Measurements from ENCODE around the gene CLDN9. TPM values are rescaled to one million over a fixed set of nuclear protein-coding genes. Genes with fewer than 3 reads are reported as not detected.

The CLDN9 gene
- total RNA-seq, 2 donors from 2014 or later, result 4.7 to 11.2 TPM

DNA sequence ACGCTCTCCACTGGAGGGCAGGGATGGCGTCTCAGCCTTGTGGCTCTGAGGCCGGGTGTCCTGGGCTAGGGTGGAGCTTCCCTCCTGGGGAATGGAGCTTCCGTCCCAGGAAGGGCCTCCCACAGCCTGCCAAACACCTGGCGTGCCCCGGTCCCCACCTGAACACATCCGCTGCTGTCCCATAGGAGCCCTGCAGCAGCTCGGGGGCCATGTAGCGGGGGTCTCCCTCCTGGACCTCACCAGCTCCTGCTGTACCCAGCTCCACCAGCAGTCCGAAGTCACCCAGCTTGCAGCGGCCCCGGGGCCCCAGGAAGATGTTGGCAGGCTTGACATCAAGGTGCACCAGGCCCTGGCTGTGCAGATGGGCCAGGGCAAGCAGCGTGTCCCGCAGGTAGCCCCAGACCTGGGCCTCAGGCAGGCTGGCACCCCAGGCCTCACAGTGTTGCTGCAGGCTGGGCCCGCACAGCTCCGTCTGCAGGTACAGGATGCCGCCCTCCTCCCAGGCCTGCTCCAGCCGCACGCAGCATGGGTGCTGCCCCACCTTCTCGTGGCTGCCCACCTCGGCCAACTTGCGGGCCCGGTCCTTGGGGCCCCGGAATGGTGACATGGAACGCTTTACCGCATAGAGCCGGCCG, 37.4 kb upstream of the CLDN9 start:
- 94 to 97% methylated on average over 9 to 24 of the region's 28 CpGs for WGBS, 2 donors
- Histone ChIP-seq H3K36me3 (replicated peaks in 1 of 2; ENCODE audit: insufficient read depth in 1 of 2, low read depth in 2 of 2) (no peaks in the 10 kb centered on the region), H3K27me3 (no peaks in the 10 kb centered on the region), H3K27ac (no peak overlapping the region), H3K4me3 (no peak overlapping the region), H3K4me1 (peaks cover 43% of the 10 kb centered on the region), H3K9me3 (no peaks in the 10 kb centered on the region)
- TF ChIP-seq POLR2A (IDR thresholded peaks at IDR 0.05) (no peak), CTCF (IDR thresholded peaks at IDR 0.05) (no peak)
- ATAC-seq (no peak), DNase-seq (no peak)
- intact Hi-C loops (cut with DNase I), result no loop called here

DNA sequence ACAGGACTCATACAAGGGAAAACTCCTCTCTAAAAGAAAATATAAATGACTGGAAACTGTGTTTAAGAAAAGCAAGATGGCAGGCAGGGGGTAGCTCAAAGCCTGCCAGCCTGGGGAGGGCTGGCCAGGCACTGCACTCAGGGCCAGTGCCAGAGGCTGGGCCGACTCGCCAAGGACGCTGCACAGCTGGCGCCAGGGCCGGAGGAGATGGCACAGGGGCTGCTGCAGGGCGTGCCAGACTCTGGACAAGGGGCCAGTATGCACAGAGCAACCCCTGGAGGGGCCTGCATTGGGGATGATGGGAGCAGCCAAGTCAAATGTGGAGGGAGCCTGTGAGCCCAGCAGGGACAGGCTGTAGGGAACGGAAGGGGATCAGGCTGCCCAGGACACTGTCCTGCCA, 36.5 kb upstream of the CLDN9 start:
- ATAC-seq (no peak), DNase-seq (no peak)
- Histone ChIP-seq H3K9me3 (no peaks in the 10 kb centered on the region), H3K27me3 (no peaks in the 10 kb centered on the region), H3K4me1 (peaks cover 41% of the 10 kb centered on the region), H3K4me3 (no peak overlapping the region), H3K36me3 (replicated peaks in 1 of 2; ENCODE audit: insufficient read depth in 1 of 2, low read depth in 2 of 2) (no peaks in the 10 kb centered on the region), H3K27ac (peak overlapping the region in 1 of 4 donors; percentile 72)
- WGBS, 2 donors, result 46 to 52% methylated on average over 7 of the region's 7 CpGs
- intact Hi-C loops (cut with DNase I), result no loop called here
- TF ChIP-seq CTCF (IDR thresholded peaks at IDR 0.05), result no peak

DNA sequence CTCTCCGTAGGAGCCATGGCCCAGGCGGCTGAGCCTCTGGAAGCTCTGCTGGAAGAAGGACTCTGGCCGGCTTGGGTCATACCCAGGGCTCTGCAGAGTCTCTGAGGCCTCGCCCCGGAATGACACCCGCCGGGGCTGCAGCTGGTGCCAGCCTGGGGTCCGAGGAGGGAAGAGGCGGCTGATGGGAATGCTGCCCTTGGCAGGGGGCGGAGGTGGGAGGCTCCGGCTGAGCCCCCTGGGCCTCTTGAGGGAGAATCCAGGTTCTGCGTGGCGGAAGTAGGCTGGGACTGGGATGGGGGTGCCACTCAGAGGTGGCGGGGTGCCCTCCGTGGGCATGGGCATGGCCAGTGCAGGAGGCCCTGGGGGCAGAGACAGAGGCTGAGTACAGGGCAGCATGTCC, 36.0 kb upstream of the CLDN9 start:
- intact Hi-C loops (cut with DNase I), result no loop called here
- Histone ChIP-seq H3K4me1 (peaks cover 42% of the 10 kb centered on the region), H3K9me3 (no peaks in the 10 kb centered on the region), H3K4me3 (no peak overlapping the region), H3K36me3 (replicated peaks in 1 of 2; ENCODE audit: insufficient read depth in 1 of 2, low read depth in 2 of 2) (no peaks in the 10 kb centered on the region), H3K27me3 (no peaks in the 10 kb centered on the region), H3K27ac (peak overlapping the region; percentile 40 to 72 (median 65))
- DNase-seq (no peak), ATAC-seq (no peak)
- TF ChIP-seq POLR2A (IDR thresholded peaks at IDR 0.05) (no peak), CTCF (IDR thresholded peaks at IDR 0.05) (no peak)
- WGBS, 2 donors, result 89 to 98% methylated on average over 10 to 13 of the region's 15 CpGs

- 19 to 31% methylated on average over 3 to 6 of the region's 6 CpGs for WGBS, 2 donors
- Histone ChIP-seq H3K9me3 (no peaks in the 10 kb centered on the region), H3K4me3 (no peak overlapping the region), H3K27me3 (no peaks in the 10 kb centered on the region), H3K4me1 (peaks cover 42% of the 10 kb centered on the region), H3K27ac (peak overlapping the region; percentile 47 to 72 (median 65)), H3K36me3 (replicated peaks in 1 of 2; ENCODE audit: insufficient read depth in 1 of 2, low read depth in 2 of 2) (no peaks in the 10 kb centered on the region)
- ATAC-seq (peak; percentile 78), DNase-seq (peak; percentile 89 to 96 (median 94))
- TF ChIP-seq CTCF (IDR thresholded peaks at IDR 0.05) (no peak), POLR2A (IDR thresholded peaks at IDR 0.05) (no peak)
- intact Hi-C loops (cut with DNase I), result no loop called here
Measured at GRCh38 chr16:2977440-2977839, 35.3 kb upstream of the CLDN9 start.

DNA sequence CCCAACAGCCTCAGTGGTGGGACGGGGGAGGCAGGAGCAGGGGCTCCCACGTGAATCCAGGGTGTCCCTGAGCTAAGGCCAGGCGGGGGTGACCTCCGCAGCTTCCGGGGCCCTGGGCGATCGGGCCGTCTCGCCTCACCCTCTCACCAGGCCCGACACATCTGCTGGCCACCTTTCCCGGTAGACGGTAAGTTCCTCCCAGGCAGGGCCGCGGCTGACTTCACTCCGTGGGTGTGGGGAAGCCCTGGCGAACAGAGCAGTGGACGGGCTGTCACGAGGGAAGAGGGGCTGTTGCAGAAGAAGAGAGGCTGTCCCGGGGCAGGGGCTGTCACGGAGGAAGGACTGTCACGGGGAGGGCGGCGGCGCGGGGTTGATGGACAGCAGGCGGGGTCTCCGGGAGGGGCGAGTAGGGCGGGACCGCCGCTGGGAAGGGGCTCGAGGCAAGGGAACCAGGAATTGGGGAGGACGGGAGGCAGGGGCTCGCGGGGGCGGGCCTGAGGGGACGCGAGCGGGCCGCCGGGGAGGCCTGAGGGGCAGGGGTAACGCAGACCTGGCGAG, 33.0 kb upstream of the CLDN9 start:
- WGBS, 2 donors, result 7 to 11% methylated on average over 20 to 42 of the region's 43 CpGs
- intact Hi-C loops (cut with DNase I), result no loop called here
- Histone ChIP-seq H3K36me3 (replicated peaks in 1 of 2; ENCODE audit: insufficient read depth in 1 of 2, low read depth in 2 of 2) (no peaks in the 10 kb centered on the region), H3K27ac (no peak overlapping the region), H3K4me3 (peak overlapping the region in 1 of 2 donors; percentile 15), H3K4me1 (peaks cover 53% of the 10 kb centered on the region), H3K27me3 (no peaks in the 10 kb centered on the region), H3K9me3 (no peaks in the 10 kb centered on the region)
- DNase-seq (no peak), ATAC-seq (no peak)
- no peak for TF ChIP-seq POLR2A (IDR thresholded peaks at IDR 0.05)
- no peak for TF ChIP-seq CTCF (IDR thresholded peaks at IDR 0.05)
